Measurements from ENCODE around the gene EFNA3. TPM values are rescaled to one million over a fixed set of nuclear protein-coding genes. Genes with fewer than 3 reads are reported as not detected.
A peak's percentile ranks its signal among the peaks of the same experiment; 100 is the strongest.

EFNA3 gene
- total and polyA plus RNA-seq, 9 of the 15 experiments (the other 6 are each of a cell fraction or from before 2014, with no cell fraction given): 0.59 to 7.9 (median 4.7) TPM

- peak in 1 of 2 experiments; percentile 66; a peak in 2 of 4 replicates for TF ChIP-seq SIN3A (IDR thresholded peaks at IDR 0.05; ENCODE audit: borderline replicate concordance in 2 of 2, control insufficient read depth in 1 of 2, low read depth in 2 of 2, low read length in 2 of 2)
- no peak for TF ChIP-seq RBM17 (IDR thresholded peaks at IDR 0.05; ENCODE audit: borderline replicate concordance, low read depth, low read length)
- TF ChIP-seq GTF2F1 (IDR thresholded peaks at IDR 0.05; ENCODE audit: low read depth, low read length): peak; percentile 25; the same call in 1 of the 2 replicates
- no peak for TF ChIP-seq PRPF4 (IDR thresholded peaks at IDR 0.05; ENCODE audit: insufficient read depth, low read depth, low read length, poor library complexity, severe bottlenecking)
- TF ChIP-seq ZNF175 (CRISPR knock-in tag; IDR thresholded peaks at IDR 0.05; ENCODE audit: low read depth): peak; percentile 62; the same call in 1 of the 2 replicates
- TF ChIP-seq, protein P1, sequence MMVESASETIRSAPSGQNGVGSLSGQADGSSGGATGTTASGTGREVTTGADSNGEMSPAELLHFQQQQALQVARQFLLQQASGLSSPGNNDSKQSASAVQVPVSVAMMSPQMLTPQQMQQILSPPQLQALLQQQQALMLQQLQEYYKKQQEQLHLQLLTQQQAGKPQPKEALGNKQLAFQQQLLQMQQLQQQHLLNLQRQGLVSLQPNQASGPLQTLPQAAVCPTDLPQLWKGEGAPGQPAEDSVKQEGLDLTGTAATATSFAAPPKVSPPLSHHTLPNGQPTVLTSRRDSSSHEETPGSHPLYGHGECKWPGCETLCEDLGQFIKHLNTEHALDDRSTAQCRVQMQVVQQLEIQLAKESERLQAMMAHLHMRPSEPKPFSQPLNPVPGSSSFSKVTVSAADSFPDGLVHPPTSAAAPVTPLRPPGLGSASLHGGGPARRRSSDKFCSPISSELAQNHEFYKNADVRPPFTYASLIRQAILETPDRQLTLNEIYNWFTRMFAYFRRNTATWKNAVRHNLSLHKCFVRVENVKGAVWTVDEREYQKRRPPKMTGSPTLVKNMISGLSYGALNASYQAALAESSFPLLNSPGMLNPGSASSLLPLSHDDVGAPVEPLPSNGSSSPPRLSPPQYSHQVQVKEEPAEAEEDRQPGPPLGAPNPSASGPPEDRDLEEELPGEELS (CRISPR knock-in tag; IDR thresholded peaks at IDR 0.05; ENCODE audit: borderline replicate concordance): peak; percentile 20; the same call in 1 of the 2 replicates
- no peak for TF ChIP-seq NELFE (IDR thresholded peaks at IDR 0.05; ENCODE audit: insufficient read depth, insufficient read length)
- TF ChIP-seq ZNF316 (IDR thresholded peaks at IDR 0.05): no peak
- no peak; the same call in 1 of the 2 replicates for TF ChIP-seq ZBTB17 (CRISPR knock-in tag; IDR thresholded peaks at IDR 0.05)
- TF ChIP-seq RNF219 (CRISPR knock-in tag; IDR thresholded peaks at IDR 0.05): no peak; the same call in 1 of the 2 replicates
- 0 out of 2 replicates have a peak, but pooled peaks have one; percentile 24 for TF ChIP-seq ZC3H11A (IDR thresholded peaks at IDR 0.05; ENCODE audit: low read depth, low read length)
- TF ChIP-seq ZNF583 (CRISPR knock-in tag; IDR thresholded peaks at IDR 0.05): peak; percentile 20; the same call in 1 of the 2 replicates
- TF ChIP-seq GABPA (tag; conservative IDR thresholded peaks at IDR 0.05; ENCODE audit: low read depth): peak; percentile 94
- no peak for TF ChIP-seq KHSRP (IDR thresholded peaks at IDR 0.05)
- TF ChIP-seq ZBTB26 (CRISPR knock-in tag; IDR thresholded peaks at IDR 0.05): no peak
- no peak for TF ChIP-seq SIRT6 (IDR thresholded peaks at IDR 0.05; ENCODE audit: low read depth, low read length)
- peak; percentile 88 for TF ChIP-seq ZNF764 (CRISPR knock-in tag; IDR thresholded peaks at IDR 0.05; ENCODE audit: low read depth)
- TF ChIP-seq, protein P2, sequence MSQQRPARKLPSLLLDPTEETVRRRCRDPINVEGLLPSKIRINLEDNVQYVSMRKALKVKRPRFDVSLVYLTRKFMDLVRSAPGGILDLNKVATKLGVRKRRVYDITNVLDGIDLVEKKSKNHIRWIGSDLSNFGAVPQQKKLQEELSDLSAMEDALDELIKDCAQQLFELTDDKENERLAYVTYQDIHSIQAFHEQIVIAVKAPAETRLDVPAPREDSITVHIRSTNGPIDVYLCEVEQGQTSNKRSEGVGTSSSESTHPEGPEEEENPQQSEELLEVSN (IDR thresholded peaks at IDR 0.05; ENCODE audit: borderline replicate concordance in 1 of 2, extremely low read depth in 1 of 2, insufficient read depth in 1 of 2, insufficient read length in 1 of 2, low read depth in 1 of 2, low read length in 1 of 2, poor library complexity in 1 of 2, severe bottlenecking in 1 of 2): peak in 1 of 2 experiments; percentile 86
- TF ChIP-seq PREB (CRISPR knock-in tag; IDR thresholded peaks at IDR 0.05): peak; percentile 65; the same call in 1 of the 2 replicates
Measured at GRCh38 chr1:155135415-155136028, 56.9 kb downstream of the EFNA3 start, which contains the start of gene SLC50A1 (continued).
